Measurements from ENCODE around the gene DAAM1. TPM values are rescaled to one million over a fixed set of nuclear protein-coding genes. Genes with fewer than 3 reads are reported as not detected.

The DAAM1 gene
- polyA plus RNA-seq, 3 donors = 3.2 to 6.3 (median 4.4) TPM

DNA sequence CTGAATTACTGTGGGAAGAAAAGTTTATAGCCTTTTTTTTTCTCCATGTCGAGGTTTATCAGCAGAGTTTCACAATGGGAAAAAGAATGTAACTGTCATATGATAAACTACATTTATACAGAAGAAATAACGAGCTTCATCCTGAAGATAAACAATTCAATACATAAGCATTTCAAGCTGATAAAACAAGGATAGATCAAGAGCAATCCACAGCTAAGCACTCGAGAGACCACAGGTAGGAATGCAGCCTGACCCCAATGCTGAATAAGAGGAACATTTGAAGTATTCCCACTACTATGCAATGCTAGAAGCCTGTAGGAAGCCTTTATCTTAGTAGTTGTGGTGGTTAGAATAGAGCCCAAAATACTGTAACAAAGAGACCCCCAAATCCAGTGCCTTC is 32.6 kb upstream of the DAAM1 start:
- Histone ChIP-seq H4K20me1 (ENCODE audit: insufficient read depth, low read length) (no peaks in the 10 kb centered on the region), H3K27ac (ENCODE audit: low read depth in 1 of 2, low read length in 2 of 2) (no peak overlapping the region), H3K4me2 (replicated peaks; ENCODE audit: extremely low read depth, low read length, poor library complexity, severe bottlenecking) (no peak overlapping the region), H2AFZ (ENCODE audit: insufficient read depth, low read depth, low read length, poor library complexity, severe bottlenecking) (no peak overlapping the region), H3K27me3 (ENCODE audit: control insufficient read depth in 2 of 2, insufficient read depth in 2 of 2, low read length in 2 of 2) (no peaks in the 10 kb centered on the region), H3K4me3 (replicated peaks in 1 of 3; ENCODE audit: low read depth in 2 of 3, low read length in 3 of 3) (no peak overlapping the region), H3K4me1 (ENCODE audit: control insufficient read depth in 1 of 2, insufficient read depth in 2 of 2, low read length in 2 of 2) (peaks cover 11 to 13% of the 10 kb centered on the region in 2 donors), H3K79me2 (ENCODE audit: insufficient read depth, low read length) (no peaks in the 10 kb centered on the region), H3K9me3 (replicated peaks in 1 of 2; ENCODE audit: control insufficient read depth in 1 of 2, insufficient read depth in 1 of 2, low read length in 2 of 2) (no peaks in the 10 kb centered on the region), H3K36me3 (replicated peaks in 1 of 2; ENCODE audit: control insufficient read depth in 1 of 2, insufficient read depth in 2 of 2, low read length in 2 of 2) (no peaks in the 10 kb centered on the region), H3K9ac (ENCODE audit: insufficient read depth, low read length, poor library complexity, severe bottlenecking) (no peak overlapping the region)
- WGBS (ENCODE audit: insufficient coverage) = no CpG with 5 or more reads among the region's 3 CpGs
- Mint-ChIP-seq H3K27me3 (ENCODE audit: low read depth in 3 of 3) (no peaks in the 10 kb centered on the region), H3K9me3 (peaks cover 0 to 7% (median 4%) of the 10 kb centered on the region in 7 donors), H3K4me1 (peaks cover 12% of the 10 kb centered on the region), H3K27ac (no peak overlapping the region), H3K4me3 (no peak overlapping the region), H3K36me3 (no peaks in the 10 kb centered on the region)
- no peak for DNase-seq
- intact Hi-C loops (cut with micrococcal nuclease) = no loop called here
- TF ChIP-seq, protein P1, sequence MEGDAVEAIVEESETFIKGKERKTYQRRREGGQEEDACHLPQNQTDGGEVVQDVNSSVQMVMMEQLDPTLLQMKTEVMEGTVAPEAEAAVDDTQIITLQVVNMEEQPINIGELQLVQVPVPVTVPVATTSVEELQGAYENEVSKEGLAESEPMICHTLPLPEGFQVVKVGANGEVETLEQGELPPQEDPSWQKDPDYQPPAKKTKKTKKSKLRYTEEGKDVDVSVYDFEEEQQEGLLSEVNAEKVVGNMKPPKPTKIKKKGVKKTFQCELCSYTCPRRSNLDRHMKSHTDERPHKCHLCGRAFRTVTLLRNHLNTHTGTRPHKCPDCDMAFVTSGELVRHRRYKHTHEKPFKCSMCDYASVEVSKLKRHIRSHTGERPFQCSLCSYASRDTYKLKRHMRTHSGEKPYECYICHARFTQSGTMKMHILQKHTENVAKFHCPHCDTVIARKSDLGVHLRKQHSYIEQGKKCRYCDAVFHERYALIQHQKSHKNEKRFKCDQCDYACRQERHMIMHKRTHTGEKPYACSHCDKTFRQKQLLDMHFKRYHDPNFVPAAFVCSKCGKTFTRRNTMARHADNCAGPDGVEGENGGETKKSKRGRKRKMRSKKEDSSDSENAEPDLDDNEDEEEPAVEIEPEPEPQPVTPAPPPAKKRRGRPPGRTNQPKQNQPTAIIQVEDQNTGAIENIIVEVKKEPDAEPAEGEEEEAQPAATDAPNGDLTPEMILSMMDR (IDR thresholded peaks at IDR 0.05) = no peak

DNA sequence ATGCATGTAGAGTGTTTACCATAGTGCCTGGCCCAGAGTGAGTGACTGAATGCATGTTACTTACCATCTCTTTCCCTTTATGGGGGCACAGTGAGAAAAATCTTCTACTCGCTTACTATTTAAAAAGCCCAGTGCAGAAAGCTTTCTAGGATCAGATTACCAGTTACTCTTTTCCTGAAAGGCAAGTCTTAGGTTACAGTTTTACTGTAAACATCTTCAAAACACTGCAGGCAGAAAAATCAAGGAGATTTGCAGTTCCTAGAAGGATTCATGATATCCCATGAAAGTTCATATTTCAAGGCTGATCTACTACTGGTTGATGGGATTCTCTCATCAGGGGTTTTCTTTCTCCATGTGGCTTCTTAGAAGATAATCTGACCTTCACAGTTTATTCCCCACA is 29.3 kb upstream of the DAAM1 start:
- H3K4me3 Mint-ChIP-seq = no peak overlapping the region
- WGBS (ENCODE audit: insufficient coverage) = no CpG with 5 or more reads among the region's 1 CpG
- intact Hi-C loops (cut with micrococcal nuclease) = no loop called here
- H3K9me3 ChIP-seq (replicated peaks in 1 of 2; ENCODE audit: control insufficient read depth in 1 of 2, insufficient read depth in 1 of 2, low read length in 2 of 2) = no peaks in the 10 kb centered on the region
- no peaks in the 10 kb centered on the region for H4K20me1 ChIP-seq (ENCODE audit: insufficient read depth, low read length)
- H3K9me3 Mint-ChIP-seq = peaks cover 0 to 7% (median 4%) of the 10 kb centered on the region in 7 donors
- no peaks in the 10 kb centered on the region for H3K36me3 Mint-ChIP-seq
- H3K27me3 ChIP-seq (ENCODE audit: control insufficient read depth in 2 of 2, insufficient read depth in 2 of 2, low read length in 2 of 2) = no peaks in the 10 kb centered on the region
- H2AFZ ChIP-seq (ENCODE audit: insufficient read depth, low read depth, low read length, poor library complexity, severe bottlenecking) = no peak overlapping the region
- H3K4me1 ChIP-seq (ENCODE audit: control insufficient read depth in 1 of 2, insufficient read depth in 2 of 2, low read length in 2 of 2) = peaks cover 9 to 10% of the 10 kb centered on the region in 2 donors
- no peaks in the 10 kb centered on the region for H3K79me2 ChIP-seq (ENCODE audit: insufficient read depth, low read length)
- H3K27ac ChIP-seq (ENCODE audit: low read depth in 1 of 2, low read length in 2 of 2) = no peak overlapping the region
- peaks cover 0 to 2% (median 0%) of the 10 kb centered on the region in 3 donors for H3K27me3 Mint-ChIP-seq (ENCODE audit: low read depth in 3 of 3)
- H3K4me2 ChIP-seq (replicated peaks; ENCODE audit: extremely low read depth, low read length, poor library complexity, severe bottlenecking) = no peak overlapping the region
- no peak overlapping the region for H3K4me3 ChIP-seq (replicated peaks in 1 of 3; ENCODE audit: low read depth in 2 of 3, low read length in 3 of 3)
- TF ChIP-seq, protein P1 (IDR thresholded peaks at IDR 0.05) = no peak
- H3K4me1 Mint-ChIP-seq = peaks cover 15% of the 10 kb centered on the region
- no peak overlapping the region for H3K9ac ChIP-seq (ENCODE audit: insufficient read depth, low read length, poor library complexity, severe bottlenecking)
- no peak for DNase-seq
- no peak overlapping the region for H3K27ac Mint-ChIP-seq
- H3K36me3 ChIP-seq (replicated peaks in 1 of 2; ENCODE audit: control insufficient read depth in 1 of 2, insufficient read depth in 2 of 2, low read length in 2 of 2) = no peaks in the 10 kb centered on the region
